OCI-LY3 (cell line): ENCODE measurements around the gene CERCAM.

Experiments
- EZH2phosphoT487 ChIP-seq: fragments of 200-600 bp; shearing (Covaris generic); IDR thresholded peaks from 2 replicates; pipeline ENCODE4 v1.6.1; 2018; ENCODE audit warnings: antibody characterized with exemption, mixed run types, low read depth
- TF ChIP-seq, protein P1 (sequence below): fragments of 200-600, 300-600 bp; sonication (generic); IDR thresholded peaks from 2 replicates; pipeline ENCODE4 v1.5.1; 2014; ENCODE audit warnings: antibody characterized with exemption, low read length, low read depth

DNA sequence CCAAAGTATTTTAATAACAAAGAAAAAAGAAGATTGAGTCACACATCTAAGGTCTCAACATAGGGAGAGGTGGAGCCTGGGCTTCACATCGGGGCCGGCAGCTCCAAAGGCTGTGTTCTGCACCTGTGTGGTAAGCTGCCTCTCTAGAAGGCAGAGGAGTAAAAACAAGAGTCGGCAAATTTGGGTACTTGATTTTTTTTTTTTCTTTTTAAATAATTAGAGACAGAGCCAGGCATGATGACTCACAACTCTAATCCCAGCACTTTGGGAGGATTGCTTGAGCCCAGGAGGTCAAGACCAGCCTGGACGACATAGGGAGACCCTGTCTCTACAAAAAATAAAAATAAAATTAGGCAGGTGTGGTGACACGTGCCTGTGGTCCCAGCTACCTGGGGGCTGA is 44.8 kb upstream of the CERCAM start:
- TF ChIP-seq, protein P1, sequence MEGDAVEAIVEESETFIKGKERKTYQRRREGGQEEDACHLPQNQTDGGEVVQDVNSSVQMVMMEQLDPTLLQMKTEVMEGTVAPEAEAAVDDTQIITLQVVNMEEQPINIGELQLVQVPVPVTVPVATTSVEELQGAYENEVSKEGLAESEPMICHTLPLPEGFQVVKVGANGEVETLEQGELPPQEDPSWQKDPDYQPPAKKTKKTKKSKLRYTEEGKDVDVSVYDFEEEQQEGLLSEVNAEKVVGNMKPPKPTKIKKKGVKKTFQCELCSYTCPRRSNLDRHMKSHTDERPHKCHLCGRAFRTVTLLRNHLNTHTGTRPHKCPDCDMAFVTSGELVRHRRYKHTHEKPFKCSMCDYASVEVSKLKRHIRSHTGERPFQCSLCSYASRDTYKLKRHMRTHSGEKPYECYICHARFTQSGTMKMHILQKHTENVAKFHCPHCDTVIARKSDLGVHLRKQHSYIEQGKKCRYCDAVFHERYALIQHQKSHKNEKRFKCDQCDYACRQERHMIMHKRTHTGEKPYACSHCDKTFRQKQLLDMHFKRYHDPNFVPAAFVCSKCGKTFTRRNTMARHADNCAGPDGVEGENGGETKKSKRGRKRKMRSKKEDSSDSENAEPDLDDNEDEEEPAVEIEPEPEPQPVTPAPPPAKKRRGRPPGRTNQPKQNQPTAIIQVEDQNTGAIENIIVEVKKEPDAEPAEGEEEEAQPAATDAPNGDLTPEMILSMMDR = no peak
- no peak for TF ChIP-seq EZH2phosphoT487
